SK-N-SH (cell line): ENCODE results near the gene KCNT1. TPM values are rescaled to one million over a fixed set of nuclear protein-coding genes. Genes with fewer than 3 reads are reported as not detected.

Source experiments
- CTCF ChIA-PET: fragments of 300-600, 350-600 bp; formaldehyde crosslinking; extraction: SDS; loops from one replicate; lab custom pipeline; 2021; lab: Yijun Ruan, JAX
- POLR2A ChIA-PET: fragments of 350-600 bp; sonication (Branson Sonifier 250); formaldehyde crosslinking; extraction: SDS; loops from one replicate; lab custom pipeline; 2020; ENCODE audit warnings: antibody characterized with exemption, inconsistent platforms; lab: Yijun Ruan, JAX
- DNase-seq: peaks from one replicate; pipeline ENCODE4 v3.0.0; 2012
- H2AFZ ChIP-seq: fragments of 200-600 bp; sonication (generic); 2 replicates; pipeline ENCODE4 v1.8.1; 2016; ENCODE audit warnings: antibody characterized with exemption, mild to moderate bottlenecking, low read depth
- H3F3A ChIP-seq: fragments of 200-600 bp; sonication (generic); replicated peaks from 2 replicates; pipeline ENCODE3; 2016; ENCODE audit warnings: antibody characterized with exemption, mild to moderate bottlenecking; ENCODE audit not compliant: insufficient read depth
- H3K27ac ChIP-seq, 2 experiments: fragments of 200-500 bp in 1 of 2; fragments of 200-600 bp in 1 of 2; sonication (Bioruptor generic) in 1 of 2; sonication (generic), shearing (Covaris generic) in 1 of 2; 2 replicates each; pipeline versions ENCODE4 v1.5.1 to v1.6.1; 2014 to 2016; ENCODE audit warnings: low read depth in 2 of 2, inconsistent platforms in 1 of 2, low read length in 1 of 2, mild to moderate bottlenecking in 1 of 2, mixed read lengths in 1 of 2
- H3K27me3 ChIP-seq: fragments of 200-600 bp; sonication (generic), shearing (Covaris generic); 2 replicates; pipeline ENCODE4 v1.6.1; 2016; ENCODE audit warnings: mixed run types; ENCODE audit not compliant: insufficient read depth
- H3K36me3 ChIP-seq, 2 experiments: fragments of 200-500 bp in 1 of 2; fragments of 200-600 bp in 1 of 2; sonication (Bioruptor generic) in 1 of 2; sonication (generic) in 1 of 2; replicated peaks in 1 of 2; 2 replicates each; pipeline versions ENCODE3 to v1.5.1; 2014 to 2016; ENCODE audit warnings: low read length in 1 of 2, mild to moderate bottlenecking in 1 of 2; ENCODE audit not compliant: insufficient read depth in 2 of 2, control insufficient read depth in 1 of 2
- H3K4me1 ChIP-seq, 2 experiments: fragments of 200-500 bp in 1 of 2; fragments of 200-600 bp in 1 of 2; sonication (Bioruptor generic) in 1 of 2; sonication (generic), shearing (Covaris generic) in 1 of 2; 2 replicates each; pipeline versions ENCODE4 v1.5.1 to v1.6.1; 2014 to 2016; ENCODE audit warnings: low read depth in 1 of 2, low read length in 1 of 2, mixed run types in 1 of 2; ENCODE audit not compliant: insufficient read depth in 2 of 2, control insufficient read depth in 1 of 2
- H3K4me2 ChIP-seq: fragments of 200-600 bp; sonication (generic), shearing (Covaris generic); 2 replicates; pipeline ENCODE4 v1.6.1; 2017; ENCODE audit warnings: mixed run types
- H3K4me3 ChIP-seq, 2 experiments: fragments of 200-500 bp in 1 of 2; fragments of 200-600 bp in 1 of 2; sonication (Bioruptor generic) in 1 of 2; sonication (generic), shearing (Covaris generic) in 1 of 2; 2 replicates each; pipeline versions ENCODE4 v1.5.1 to v1.8.1; 2014 to 2016; ENCODE audit warnings: low read depth in 2 of 2, inconsistent platforms in 1 of 2, low read length in 1 of 2, mild to moderate bottlenecking in 1 of 2, mixed read lengths in 1 of 2, moderate library complexity in 1 of 2
- H3K79me2 ChIP-seq: fragments of 200-600 bp; sonication (generic); 2 replicates; pipeline ENCODE4 v1.8.1; 2017; ENCODE audit warnings: mild to moderate bottlenecking; ENCODE audit not compliant: insufficient read depth
- H3K9ac ChIP-seq: fragments of 200-600 bp; sonication (generic); 2 replicates; pipeline ENCODE4 v1.6.1; 2017; ENCODE audit warnings: mixed run types
- H3K9me2 ChIP-seq: fragments of 200-600 bp; sonication (generic); 2 replicates; pipeline ENCODE4 v1.6.1; 2017; ENCODE audit warnings: mixed run types
- H3K9me3 ChIP-seq: fragments of 200-600 bp; sonication (generic); 2 replicates; pipeline ENCODE4 v1.6.1; 2017; ENCODE audit warnings: mixed run types, mild to moderate bottlenecking, moderate library complexity
- H4K20me1 ChIP-seq: fragments of 200-600 bp; sonication (generic); 2 replicates; pipeline ENCODE4 v1.6.1; 2017; ENCODE audit warnings: mild to moderate bottlenecking, mixed run types; ENCODE audit not compliant: insufficient read depth
- EP300 ChIP-seq, 2 experiments: IDR thresholded peaks; 2 replicates each; pipeline versions ENCODE4 v1.4.0 to v1.6.1; 2012; ENCODE audit warnings: borderline replicate concordance in 1 of 2, low read depth in 1 of 2, low read length in 1 of 2
- EZH2phosphoT487 ChIP-seq: fragments of 200-600 bp; sonication (generic); IDR thresholded peaks from 2 replicates; pipeline ENCODE4 v1.6.1; 2017; ENCODE audit warnings: low read depth, mixed run types, mild to moderate bottlenecking, antibody characterized with exemption, moderate library complexity, borderline replicate concordance
- FOXM1 ChIP-seq: IDR thresholded peaks from 2 replicates; pipeline ENCODE4 v1.4.0; 2012; ENCODE audit warnings: low read depth, mild to moderate bottlenecking
- GATA2 ChIP-seq: sonication (generic); formaldehyde crosslinking; IDR thresholded peaks from 2 replicates; pipeline ENCODE4 v1.5.0; 2020; ENCODE audit warnings: mild to moderate bottlenecking, missing genetic modification reagents
- NFIC ChIP-seq: IDR thresholded peaks from 2 replicates; pipeline ENCODE4 v1.4.0; 2012; ENCODE audit warnings: borderline replicate concordance
- POLR2AphosphoS5 ChIP-seq: IDR thresholded peaks from 2 replicates; pipeline ENCODE4 v1.6.1; 2012; ENCODE audit warnings: low read depth, low read length
- RAD21 ChIP-seq: IDR thresholded peaks from 2 replicates; pipeline ENCODE4 v1.6.1; 2012; ENCODE audit warnings: mild to moderate bottlenecking, low read length
- RFX5 ChIP-seq: IDR thresholded peaks from 2 replicates; pipeline ENCODE4 v1.6.1; 2012; ENCODE audit warnings: mild to moderate bottlenecking, improper control_type of control experiment, low read length
- SIN3A ChIP-seq: IDR thresholded peaks from 2 replicates; pipeline ENCODE4 v1.6.1; 2012; ENCODE audit warnings: low read depth, mild to moderate bottlenecking, low read length, moderate library complexity, borderline replicate concordance
- TCF12 ChIP-seq: IDR thresholded peaks from 2 replicates; pipeline ENCODE4 v1.4.0; 2012
- TEAD4 ChIP-seq: IDR thresholded peaks from 2 replicates; pipeline ENCODE4 v1.4.0; 2012; ENCODE audit warnings: mild to moderate bottlenecking, borderline replicate concordance; ENCODE audit not compliant: insufficient read depth
- WGBS: methylation state at CpG from one replicate; pipeline ENCODE4 v1.1.6; 2017; ENCODE audit warnings: low lambda C conversion rate; 5-methylcytosine and 5-hydroxymethylcytosine counted together
- polyA plus RNA-seq, 3 experiments: library from polyadenylated mRNA; depleted of rRNA; stranded (reverse); fragments of >200 nt; gene quantifications; 2 replicates each; pipeline ENCODE4 v1.2.3, GENCODE V29; 2012
- TF ChIP-seq, protein P1 (sequence below): fragments of 150-350 bp; IDR thresholded peaks from 2 replicates; pipeline ENCODE4 v1.6.1; 2017; ENCODE audit warnings: antibody characterized with exemption, low read length, low read depth, borderline replicate concordance
- TF ChIP-seq, protein P2 (sequence below): IDR thresholded peaks from 2 replicates; pipeline ENCODE4 v1.4.0; 2012; ENCODE audit warnings: low read depth, borderline replicate concordance
- TF ChIP-seq, protein P3 (sequence below): IDR thresholded peaks from 2 replicates; pipeline ENCODE4 v1.6.1; 2012; ENCODE audit warnings: mild to moderate bottlenecking, low read depth, low read length, moderate library complexity
- TF ChIP-seq, protein P4 (sequence below): fragments of 200-600 bp; sonication (generic); IDR thresholded peaks from 2 replicates; pipeline ENCODE4 v1.6.1; 2017; ENCODE audit warnings: antibody characterized with exemption, mild to moderate bottlenecking, moderate library complexity
- TF ChIP-seq, protein P5 (sequence below): IDR thresholded peaks from 2 replicates; pipeline ENCODE4 v1.4.0; 2012; ENCODE audit warnings: low read depth
- TF ChIP-seq, protein P6 (sequence below): IDR thresholded peaks from 2 replicates; pipeline ENCODE4; 2012
- TF ChIP-seq, protein P7 (sequence below): fragments of 150-350 bp; IDR thresholded peaks from 2 replicates; pipeline ENCODE4 v1.6.1; 2016; ENCODE audit warnings: mild to moderate bottlenecking, low read depth, low read length
- TF ChIP-seq, protein P8 (sequence below): IDR thresholded peaks from 2 replicates; pipeline ENCODE4 v1.4.0; 2012; ENCODE audit warnings: low read depth, borderline replicate concordance

The KCNT1 gene
- polyA plus RNA-seq, 1 of the 3 experiments (the other 2 are of a cell fraction): 0.08 TPM

DNA sequence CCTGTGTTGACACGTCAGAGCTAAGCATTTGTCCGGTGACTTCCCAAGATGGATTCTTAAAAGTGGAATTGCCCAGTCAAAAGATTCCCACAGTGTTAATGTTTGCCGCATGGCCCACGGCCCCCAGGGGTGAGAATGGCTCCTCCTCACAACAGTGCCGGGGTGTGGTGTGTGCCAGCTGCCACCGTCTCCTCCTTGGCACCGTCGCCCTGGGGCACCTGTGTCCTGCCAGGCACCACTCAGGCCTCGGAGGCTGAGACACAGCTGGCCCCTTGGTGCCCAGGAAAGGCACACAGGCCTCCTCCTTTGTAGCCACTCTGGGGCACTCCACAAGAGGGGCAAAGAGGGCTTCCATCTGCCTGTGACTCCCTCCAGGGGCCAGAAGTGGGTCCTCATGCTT, 4.3 kb downstream of the KCNT1 start:
- H3K27ac ChIP-seq: no peak overlapping the region
- H3K27me3 ChIP-seq: no peaks in the 10 kb centered on the region
- no peaks in the 10 kb centered on the region for H3F3A ChIP-seq
- no peak overlapping the region for H3K4me2 ChIP-seq
- H3K79me2 ChIP-seq: no peaks in the 10 kb centered on the region
- H3K36me3 ChIP-seq: no peaks in the 10 kb centered on the region
- no peak overlapping the region for H3K9ac ChIP-seq
- no peak overlapping the region for H3K4me3 ChIP-seq
- POLR2A ChIA-PET: no interaction called here
- no peak overlapping the region for H2AFZ ChIP-seq
- no peaks in the 10 kb centered on the region for H3K9me2 ChIP-seq
- no peaks in the 10 kb centered on the region for H3K9me3 ChIP-seq
- no peaks in the 10 kb centered on the region for H4K20me1 ChIP-seq
- TF ChIP-seq, protein P1, sequence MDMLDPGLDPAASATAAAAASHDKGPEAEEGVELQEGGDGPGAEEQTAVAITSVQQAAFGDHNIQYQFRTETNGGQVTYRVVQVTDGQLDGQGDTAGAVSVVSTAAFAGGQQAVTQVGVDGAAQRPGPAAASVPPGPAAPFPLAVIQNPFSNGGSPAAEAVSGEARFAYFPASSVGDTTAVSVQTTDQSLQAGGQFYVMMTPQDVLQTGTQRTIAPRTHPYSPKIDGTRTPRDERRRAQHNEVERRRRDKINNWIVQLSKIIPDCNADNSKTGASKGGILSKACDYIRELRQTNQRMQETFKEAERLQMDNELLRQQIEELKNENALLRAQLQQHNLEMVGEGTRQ: no peak
- TF ChIP-seq, protein P2, sequence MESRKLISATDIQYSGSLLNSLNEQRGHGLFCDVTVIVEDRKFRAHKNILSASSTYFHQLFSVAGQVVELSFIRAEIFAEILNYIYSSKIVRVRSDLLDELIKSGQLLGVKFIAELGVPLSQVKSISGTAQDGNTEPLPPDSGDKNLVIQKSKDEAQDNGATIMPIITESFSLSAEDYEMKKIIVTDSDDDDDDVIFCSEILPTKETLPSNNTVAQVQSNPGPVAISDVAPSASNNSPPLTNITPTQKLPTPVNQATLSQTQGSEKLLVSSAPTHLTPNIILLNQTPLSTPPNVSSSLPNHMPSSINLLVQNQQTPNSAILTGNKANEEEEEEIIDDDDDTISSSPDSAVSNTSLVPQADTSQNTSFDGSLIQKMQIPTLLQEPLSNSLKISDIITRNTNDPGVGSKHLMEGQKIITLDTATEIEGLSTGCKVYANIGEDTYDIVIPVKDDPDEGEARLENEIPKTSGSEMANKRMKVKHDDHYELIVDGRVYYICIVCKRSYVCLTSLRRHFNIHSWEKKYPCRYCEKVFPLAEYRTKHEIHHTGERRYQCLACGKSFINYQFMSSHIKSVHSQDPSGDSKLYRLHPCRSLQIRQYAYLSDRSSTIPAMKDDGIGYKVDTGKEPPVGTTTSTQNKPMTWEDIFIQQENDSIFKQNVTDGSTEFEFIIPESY: no peak
- no peak for TF ChIP-seq EZH2phosphoT487
- TF ChIP-seq, protein P3, sequence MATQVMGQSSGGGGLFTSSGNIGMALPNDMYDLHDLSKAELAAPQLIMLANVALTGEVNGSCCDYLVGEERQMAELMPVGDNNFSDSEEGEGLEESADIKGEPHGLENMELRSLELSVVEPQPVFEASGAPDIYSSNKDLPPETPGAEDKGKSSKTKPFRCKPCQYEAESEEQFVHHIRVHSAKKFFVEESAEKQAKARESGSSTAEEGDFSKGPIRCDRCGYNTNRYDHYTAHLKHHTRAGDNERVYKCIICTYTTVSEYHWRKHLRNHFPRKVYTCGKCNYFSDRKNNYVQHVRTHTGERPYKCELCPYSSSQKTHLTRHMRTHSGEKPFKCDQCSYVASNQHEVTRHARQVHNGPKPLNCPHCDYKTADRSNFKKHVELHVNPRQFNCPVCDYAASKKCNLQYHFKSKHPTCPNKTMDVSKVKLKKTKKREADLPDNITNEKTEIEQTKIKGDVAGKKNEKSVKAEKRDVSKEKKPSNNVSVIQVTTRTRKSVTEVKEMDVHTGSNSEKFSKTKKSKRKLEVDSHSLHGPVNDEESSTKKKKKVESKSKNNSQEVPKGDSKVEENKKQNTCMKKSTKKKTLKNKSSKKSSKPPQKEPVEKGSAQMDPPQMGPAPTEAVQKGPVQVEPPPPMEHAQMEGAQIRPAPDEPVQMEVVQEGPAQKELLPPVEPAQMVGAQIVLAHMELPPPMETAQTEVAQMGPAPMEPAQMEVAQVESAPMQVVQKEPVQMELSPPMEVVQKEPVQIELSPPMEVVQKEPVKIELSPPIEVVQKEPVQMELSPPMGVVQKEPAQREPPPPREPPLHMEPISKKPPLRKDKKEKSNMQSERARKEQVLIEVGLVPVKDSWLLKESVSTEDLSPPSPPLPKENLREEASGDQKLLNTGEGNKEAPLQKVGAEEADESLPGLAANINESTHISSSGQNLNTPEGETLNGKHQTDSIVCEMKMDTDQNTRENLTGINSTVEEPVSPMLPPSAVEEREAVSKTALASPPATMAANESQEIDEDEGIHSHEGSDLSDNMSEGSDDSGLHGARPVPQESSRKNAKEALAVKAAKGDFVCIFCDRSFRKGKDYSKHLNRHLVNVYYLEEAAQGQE: no peak
- TF ChIP-seq SIN3A: no peak
- TF ChIP-seq, protein P4, sequence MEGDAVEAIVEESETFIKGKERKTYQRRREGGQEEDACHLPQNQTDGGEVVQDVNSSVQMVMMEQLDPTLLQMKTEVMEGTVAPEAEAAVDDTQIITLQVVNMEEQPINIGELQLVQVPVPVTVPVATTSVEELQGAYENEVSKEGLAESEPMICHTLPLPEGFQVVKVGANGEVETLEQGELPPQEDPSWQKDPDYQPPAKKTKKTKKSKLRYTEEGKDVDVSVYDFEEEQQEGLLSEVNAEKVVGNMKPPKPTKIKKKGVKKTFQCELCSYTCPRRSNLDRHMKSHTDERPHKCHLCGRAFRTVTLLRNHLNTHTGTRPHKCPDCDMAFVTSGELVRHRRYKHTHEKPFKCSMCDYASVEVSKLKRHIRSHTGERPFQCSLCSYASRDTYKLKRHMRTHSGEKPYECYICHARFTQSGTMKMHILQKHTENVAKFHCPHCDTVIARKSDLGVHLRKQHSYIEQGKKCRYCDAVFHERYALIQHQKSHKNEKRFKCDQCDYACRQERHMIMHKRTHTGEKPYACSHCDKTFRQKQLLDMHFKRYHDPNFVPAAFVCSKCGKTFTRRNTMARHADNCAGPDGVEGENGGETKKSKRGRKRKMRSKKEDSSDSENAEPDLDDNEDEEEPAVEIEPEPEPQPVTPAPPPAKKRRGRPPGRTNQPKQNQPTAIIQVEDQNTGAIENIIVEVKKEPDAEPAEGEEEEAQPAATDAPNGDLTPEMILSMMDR: no peak
- no peak for TF ChIP-seq POLR2AphosphoS5
- TF ChIP-seq, protein P5, sequence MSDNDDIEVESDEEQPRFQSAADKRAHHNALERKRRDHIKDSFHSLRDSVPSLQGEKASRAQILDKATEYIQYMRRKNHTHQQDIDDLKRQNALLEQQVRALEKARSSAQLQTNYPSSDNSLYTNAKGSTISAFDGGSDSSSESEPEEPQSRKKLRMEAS: no peak
- TF ChIP-seq GATA2 (CRISPR knock-in tag): no peak
- TF ChIP-seq TCF12: no peak
- TF ChIP-seq RFX5: no peak
- no peak for TF ChIP-seq NFIC
- TF ChIP-seq, protein P6, sequence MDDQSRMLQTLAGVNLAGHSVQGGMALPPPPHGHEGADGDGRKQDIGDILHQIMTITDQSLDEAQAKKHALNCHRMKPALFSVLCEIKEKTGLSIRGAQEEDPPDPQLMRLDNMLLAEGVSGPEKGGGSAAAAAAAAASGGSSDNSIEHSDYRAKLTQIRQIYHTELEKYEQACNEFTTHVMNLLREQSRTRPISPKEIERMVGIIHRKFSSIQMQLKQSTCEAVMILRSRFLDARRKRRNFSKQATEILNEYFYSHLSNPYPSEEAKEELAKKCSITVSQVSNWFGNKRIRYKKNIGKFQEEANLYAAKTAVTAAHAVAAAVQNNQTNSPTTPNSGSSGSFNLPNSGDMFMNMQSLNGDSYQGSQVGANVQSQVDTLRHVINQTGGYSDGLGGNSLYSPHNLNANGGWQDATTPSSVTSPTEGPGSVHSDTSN: no peak
- no peak for TF ChIP-seq EP300 (IDR thresholded peaks at IDR 0.05; ENCODE audit: borderline replicate concordance in 1 of 2, low read depth in 1 of 2, low read length in 1 of 2)
- no peak for TF ChIP-seq FOXM1
- no peak for TF ChIP-seq TEAD4
- TF ChIP-seq, protein P7, sequence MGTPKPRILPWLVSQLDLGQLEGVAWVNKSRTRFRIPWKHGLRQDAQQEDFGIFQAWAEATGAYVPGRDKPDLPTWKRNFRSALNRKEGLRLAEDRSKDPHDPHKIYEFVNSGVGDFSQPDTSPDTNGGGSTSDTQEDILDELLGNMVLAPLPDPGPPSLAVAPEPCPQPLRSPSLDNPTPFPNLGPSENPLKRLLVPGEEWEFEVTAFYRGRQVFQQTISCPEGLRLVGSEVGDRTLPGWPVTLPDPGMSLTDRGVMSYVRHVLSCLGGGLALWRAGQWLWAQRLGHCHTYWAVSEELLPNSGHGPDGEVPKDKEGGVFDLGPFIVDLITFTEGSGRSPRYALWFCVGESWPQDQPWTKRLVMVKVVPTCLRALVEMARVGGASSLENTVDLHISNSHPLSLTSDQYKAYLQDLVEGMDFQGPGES: no peak
- TF ChIP-seq, protein P8, sequence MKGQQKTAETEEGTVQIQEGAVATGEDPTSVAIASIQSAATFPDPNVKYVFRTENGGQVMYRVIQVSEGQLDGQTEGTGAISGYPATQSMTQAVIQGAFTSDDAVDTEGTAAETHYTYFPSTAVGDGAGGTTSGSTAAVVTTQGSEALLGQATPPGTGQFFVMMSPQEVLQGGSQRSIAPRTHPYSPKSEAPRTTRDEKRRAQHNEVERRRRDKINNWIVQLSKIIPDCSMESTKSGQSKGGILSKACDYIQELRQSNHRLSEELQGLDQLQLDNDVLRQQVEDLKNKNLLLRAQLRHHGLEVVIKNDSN: no peak
- TF ChIP-seq RAD21: no peak
- peaks cover 0 to 39% of the 10 kb centered on the region in 2 experiments; a peak in 1 of 4 replicates for H3K4me1 ChIP-seq
- DNase-seq: no peak
- WGBS: 75% methylated on average over 6 of the region's 9 CpGs
- CTCF ChIA-PET: interaction anchor here (1.4 to 1.6 kb wide), 2 partner anchors 9 to 159 kb away, joined by 4 to 7 read pairs; no protein-coding TSS in a partner anchor
